Stimulated activated CD8-positive, alpha-beta memory T cell treated with anti-CD3 and anti-CD28 coated beads, Interleukin-2, amount 100 ng/mL, for 1 hour (primary cell): ENCODE data around the gene PODNL1.

Source experiments
- DNase-seq, 2 donors: peaks; one replicate each; pipeline ENCODE4 v3.0.0-alpha.2; 2020; ENCODE audit warnings: low read depth in 2 of 2

Gene PODNL1, protein sequence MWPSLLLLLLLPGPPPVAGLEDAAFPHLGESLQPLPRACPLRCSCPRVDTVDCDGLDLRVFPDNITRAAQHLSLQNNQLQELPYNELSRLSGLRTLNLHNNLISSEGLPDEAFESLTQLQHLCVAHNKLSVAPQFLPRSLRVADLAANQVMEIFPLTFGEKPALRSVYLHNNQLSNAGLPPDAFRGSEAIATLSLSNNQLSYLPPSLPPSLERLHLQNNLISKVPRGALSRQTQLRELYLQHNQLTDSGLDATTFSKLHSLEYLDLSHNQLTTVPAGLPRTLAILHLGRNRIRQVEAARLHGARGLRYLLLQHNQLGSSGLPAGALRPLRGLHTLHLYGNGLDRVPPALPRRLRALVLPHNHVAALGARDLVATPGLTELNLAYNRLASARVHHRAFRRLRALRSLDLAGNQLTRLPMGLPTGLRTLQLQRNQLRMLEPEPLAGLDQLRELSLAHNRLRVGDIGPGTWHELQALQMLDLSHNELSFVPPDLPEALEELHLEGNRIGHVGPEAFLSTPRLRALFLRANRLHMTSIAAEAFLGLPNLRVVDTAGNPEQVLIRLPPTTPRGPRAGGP

DNA sequence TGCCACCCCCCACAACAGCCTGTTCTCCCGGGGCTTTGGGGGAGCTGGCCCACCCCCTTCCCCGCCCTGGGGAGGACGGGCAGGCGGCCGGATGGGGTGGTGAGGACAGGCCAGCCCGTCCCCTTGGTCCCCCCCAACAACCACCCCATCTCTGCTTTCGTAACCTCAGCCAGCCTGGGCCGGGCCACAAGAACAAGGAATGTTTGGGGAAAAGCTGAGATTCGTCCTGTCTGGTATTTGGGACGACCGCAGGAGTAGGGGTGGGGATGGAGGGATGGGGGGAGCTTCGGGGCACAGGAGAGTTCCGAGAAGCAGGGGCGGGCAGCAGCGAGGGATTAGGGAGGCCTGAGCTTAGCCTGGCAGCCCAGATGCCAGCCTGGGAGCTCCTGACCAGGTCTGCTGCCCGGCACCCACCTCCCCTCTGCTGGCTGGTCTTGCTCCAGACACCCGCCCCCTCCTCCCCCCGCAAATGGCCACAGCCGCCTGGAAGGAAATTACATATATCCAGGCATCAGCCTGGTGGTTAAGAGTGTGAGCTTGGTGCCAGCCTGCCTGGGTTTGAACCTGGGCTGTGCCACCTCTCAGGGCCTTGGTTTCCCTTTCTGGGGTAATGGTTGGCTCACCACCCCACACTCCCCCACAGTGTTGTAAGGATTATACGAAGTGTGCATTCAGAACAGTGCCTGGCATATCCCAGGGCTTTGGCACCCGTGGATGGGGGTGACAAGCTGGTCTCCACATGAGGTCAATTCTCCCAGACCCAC lies at the start of gene PODNL1:
PODNL1 (minus strand) TSS at position 117 of the 764 bp plus-strand sequence. CDS start 236 bp downstream, outside the sequence.
- DNase-seq = no peak

DNA sequence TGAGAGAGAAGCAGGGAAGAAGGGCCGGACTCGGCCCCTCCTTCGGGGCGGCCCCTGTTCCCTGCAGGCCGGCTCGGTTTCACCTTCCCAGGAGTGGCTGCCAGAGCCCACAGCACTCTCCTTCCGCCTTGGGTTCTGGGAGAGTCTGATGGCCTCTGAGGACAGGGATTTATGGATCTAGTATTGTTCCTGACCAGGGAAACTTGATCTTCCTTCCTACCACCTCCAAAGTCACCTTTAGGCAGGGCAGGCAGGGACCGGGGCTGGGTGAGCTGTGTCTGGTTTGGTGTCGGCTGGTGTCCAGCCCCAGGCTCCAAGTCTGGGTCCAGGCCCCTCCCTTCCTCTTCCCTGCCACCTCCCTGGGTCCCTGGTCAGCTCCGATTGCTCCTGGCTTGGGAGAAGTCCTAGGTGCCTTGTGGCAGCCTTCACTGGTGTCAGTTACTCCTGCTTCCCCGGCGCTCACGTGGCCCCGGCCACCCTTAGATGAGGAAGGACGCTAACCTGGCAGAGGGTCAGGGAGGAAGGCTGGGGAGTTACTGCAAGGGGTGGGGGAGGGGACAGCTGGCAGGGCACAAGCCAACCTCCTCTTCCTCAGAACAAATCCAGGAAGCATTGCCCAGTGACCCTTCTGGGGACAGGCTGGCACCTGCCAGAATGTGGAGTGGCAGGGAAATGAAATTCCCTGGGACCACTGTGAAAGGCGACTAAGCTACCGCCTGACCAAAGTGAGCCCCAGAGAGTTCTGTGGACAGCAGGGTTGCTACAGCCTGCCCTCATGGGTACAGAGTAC lies 49.1 kb upstream of the PODNL1 start:
- no peak for DNase-seq

DNA sequence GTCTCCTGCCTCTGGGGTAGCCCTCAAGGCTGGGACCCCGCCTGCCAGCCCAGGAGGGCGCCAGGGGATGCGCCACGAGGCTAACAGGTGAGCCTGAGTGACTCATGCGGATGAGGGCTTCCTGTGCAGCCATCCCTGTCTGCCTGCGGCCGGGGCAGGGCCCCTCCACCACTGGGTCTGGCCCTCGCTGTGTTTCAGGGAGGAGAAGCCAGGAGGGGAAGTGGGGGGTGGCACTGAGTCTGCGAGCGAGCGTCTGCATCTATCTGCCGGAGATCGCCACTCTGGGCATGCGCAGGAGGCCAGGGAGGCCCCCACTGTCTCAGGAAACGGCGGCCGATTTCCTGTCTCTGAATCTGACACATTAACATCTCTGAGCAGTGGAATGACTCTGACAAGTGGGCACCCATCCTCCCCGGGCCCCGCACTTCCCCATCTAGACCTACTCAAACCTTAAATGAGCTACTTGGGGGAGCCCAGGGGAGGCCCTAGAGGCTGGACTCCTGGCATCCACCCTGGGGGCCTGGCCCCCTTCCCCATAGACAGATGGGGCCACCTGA lies 48.2 kb upstream of the PODNL1 start:
- peak; percentile 98 to 99 for DNase-seq

DNA sequence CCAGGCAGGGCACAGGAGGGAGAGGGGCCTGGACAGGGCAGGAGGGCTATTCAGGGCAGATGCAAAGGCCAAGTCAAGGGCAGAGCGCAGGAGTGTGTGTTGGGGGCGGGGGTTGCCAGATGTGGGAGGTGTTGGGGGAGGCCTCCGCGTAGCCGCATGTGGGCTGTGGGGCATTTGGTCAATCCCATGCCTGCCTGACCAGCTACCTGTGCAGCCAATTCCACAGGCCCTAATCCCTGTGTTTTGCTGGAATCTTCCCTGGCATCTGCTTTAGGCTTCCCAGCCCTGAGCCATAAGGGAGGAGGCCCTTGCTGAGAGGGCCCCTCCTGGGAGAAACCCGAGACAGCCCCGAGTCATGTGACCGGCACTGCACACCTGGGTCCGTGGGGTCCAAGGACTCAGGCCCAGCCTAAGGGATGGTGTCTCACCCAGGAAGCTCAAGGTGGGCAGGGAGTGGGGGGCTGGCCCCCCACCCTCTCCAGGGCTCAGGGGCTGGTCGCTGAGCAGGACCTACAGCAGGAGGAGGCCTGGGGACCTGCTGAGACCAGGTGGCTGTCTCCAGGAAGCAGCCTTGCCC lies 47.6 kb upstream of the PODNL1 start:
- DNase-seq = no peak

DNA sequence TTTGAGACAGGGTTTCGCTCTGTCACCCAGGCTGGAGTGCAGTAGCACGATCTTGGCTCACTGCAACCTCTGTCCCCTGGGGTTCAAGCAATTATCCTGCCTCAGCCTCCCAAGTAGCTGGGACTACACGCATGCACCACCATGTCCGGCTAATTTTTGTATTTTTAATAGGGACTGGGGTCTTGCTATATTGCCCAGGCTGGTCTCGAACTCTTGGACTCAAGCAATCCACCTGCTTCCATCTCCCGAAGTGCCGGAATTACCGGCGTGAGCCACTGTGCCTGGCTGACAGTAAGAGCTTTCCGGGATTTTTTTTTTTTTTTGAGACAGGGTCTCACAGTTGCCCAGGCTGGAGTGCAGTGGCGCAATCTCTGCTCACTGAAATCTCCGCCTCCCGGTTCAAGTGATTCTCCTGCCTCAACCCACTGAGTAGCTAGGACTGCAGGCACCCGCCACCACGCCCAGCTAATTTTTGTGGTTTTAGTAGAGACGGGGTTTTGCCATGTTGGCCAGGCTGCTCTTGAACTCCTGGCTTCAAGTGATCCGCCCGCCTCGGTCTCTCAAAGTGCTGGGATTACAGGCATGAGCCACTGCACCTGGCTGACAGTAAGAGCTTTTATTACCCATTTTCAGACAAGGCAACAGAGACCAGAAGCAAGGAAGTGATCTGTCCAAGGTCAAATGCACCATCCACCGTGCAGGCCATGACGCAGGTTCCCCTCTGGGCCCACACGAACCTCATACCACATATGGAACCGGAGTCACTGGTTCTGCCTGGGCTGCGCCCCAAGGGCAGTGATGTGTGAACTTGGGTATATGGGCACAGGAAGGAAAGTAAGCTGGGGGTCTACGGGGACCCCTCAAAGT lies 46.9 kb upstream of the PODNL1 start:
- DNase-seq = no peak

DNA sequence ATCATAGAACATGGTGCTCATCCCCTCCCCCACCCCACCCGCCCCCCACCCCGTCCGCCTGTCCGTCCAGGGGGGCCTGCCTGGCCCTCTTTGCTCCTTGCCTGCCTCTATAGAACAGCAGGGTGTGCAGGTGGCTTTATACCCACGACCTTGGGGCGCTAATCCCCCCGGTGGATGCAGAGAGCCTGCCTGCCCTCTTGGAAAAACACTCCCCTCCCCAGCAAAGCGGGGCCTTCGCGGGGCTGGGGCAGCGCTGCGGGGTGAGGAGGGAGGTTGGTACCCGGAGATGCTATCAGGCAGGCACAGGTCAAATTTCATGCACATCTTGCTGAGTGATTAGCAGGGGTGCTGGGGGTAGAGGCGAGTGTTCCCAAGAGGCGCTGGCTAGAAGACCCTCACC lies 46.0 kb upstream of the PODNL1 start:
- no peak for DNase-seq

DNA sequence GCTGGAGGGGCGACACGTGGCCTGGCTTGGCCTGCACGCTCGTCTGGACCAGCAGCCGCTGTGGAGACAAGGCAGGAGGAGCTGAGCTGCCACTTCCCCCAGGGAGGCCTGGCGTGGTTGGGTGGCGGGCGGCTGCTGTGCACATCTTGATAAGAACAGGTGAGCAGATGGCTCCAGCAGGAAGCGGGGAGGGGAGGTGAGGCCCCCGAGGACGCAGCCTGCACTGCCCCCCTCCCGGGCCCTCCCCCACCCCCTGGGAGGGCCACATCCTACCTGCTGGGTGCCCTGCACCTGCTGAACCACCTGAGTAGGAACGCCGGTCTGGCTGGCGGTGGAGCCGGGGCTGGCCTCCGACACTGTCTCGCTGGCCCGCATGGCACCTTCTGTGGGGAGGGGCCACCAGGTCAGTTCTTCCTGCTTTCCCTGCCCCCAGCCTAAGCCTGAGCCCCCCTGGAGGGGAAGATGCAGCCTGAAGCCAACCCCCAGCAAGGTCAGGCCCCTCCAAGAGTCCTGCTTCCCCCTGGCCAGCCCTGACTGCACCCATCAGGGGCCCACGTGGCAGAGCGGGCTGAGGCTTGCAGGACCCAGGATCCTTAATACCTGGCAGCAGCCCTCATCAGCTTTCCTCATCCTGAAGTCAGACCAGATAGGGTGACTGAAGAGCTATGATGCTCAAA lies 45.1 kb upstream of the PODNL1 start:
- no peak for DNase-seq

DNA sequence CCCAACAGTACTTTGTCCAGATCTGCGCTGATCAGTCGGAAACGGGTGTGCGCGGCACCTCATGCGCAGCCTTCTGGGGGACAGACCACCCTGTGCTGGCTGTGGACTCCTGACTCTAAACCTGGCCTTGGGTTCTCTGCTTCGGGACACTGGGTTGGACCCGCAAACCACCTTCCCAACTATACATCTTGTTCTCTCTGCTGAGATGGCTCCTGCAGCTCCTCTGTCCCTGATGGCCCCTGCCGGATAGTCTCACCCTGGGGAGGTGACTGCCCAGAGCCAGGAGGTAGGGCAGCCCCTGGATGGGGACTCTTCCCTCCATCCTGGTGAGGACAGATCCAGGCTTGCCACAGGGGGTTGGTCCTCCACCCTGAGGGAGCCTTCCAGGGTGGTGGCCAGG lies 44.6 kb upstream of the PODNL1 start:
- DNase-seq = no peak

DNA sequence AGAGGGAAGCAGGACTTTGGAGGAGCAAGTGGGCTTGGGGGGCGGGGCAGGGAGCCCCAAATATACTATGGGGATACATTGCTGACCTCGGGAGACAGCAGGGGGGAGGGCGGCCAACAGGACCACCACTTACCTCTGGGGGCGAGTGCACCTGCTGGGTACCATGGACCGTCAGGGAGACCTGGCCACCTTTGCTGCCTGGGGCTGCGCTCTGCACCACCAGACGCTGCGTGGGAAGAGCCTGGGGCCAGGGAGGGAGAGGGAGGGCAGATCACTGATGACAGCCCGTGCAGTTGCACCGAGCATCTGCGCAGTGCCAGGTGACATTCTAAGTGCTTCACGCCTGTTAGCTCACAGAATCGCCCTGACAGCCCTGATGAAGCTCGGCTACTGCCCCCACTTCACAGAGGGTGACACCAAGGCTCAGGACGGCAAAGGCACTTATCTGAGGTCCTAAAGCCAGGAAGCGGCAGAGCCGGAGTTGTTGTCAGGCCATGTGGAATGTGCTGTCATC lies 43.8 kb upstream of the PODNL1 start:
- DNase-seq = no peak

DNA sequence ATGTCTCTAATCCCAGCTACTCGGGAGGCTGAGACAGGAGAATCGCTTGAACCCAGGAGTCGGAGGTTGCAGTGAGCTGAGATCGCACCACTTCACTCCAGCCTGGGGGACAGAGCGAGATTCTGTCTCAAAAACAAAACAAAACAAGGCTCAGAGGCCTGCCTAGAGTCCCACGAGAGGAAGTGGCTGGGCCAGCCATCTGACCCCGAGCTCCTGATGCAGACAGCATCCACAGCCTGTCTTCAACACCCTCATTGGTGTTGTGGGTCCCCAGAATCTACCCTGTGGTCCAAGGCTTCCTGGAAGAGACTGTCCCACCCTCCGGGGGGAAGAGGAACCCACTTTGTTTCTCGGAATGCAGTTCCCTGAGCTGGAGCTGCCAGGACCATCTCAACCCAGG lies 43.2 kb upstream of the PODNL1 start:
- DNase-seq = no peak

DNA sequence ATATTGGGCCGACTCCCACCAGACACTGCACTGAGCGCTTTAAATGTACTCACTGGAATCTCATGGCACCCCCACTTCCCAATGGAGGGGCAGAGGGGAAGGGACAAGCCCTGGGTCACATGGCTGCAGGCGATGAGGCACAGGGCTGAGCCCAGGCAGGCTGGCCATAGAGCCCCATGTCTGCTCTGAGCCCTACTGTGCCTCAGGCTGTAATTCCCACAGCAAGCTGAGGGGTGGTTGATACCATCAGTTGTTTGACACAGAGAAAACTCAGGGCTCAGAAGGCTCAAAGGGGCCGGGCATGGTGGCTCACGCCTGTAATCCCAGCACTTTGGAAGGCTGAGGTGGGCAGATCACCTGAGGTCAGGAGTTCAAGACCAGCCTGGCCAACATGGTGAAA lies 42.8 kb upstream of the PODNL1 start:
- no peak for DNase-seq

DNA sequence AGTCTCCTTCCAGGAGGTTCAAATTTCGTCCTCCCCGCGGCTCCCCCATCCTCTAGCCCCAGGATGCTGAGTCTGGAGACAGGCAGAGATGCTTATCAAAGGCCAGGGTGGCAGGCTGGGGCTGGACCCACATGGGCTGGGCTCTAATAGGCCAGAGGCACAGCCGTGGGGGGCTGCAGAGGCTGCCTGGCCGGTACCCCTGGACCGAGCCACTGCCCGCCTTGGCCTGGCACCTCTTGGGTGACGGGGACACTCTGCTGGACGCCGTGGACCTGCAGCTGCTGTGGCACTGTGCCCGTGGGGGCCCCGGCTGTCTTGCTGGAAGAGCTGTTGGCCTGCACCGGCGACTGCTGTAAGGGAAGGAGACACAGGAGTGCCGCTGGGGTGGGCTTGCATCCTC lies 42.1 kb upstream of the PODNL1 start:
- DNase-seq = no peak

DNA sequence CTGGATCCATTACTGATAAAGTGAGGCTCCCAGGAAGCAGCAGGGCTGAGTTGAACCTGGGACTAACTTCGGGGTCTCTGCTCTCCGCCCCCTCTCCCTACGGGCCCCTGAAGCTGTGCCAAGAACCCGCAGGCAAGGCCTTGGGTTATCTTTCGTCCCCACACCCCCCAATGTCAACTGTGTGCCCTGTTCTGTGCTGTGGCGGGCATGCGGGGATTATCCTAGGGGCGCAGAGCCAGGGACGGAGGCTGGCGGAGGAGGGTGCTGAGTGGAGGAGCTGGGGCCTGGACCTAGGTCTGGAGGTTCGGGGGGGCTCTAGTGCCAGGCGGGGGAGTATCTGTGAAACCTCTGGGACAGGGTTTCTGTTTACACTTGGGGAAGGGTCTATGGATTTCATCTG lies 41.5 kb upstream of the PODNL1 start:
- no peak for DNase-seq

DNA sequence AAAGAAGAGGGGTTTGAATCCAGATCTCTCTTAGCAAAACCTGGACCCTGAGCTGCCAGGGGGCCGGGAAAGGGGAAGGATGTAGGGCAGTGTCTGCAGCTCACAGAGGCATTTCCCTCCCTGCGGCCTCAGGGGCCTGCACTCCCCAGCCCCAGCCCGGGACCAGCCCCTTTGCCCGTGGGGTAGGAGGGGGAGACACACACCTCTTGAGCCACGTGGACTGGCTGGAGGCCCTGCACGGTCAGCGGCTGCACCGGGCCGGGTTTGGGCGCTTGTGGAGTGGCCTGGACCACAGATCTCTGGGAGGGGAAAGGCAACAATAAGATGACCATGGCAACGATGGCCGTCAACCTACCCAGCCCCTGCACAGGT lies 41.0 kb upstream of the PODNL1 start:
- DNase-seq = no peak

DNA sequence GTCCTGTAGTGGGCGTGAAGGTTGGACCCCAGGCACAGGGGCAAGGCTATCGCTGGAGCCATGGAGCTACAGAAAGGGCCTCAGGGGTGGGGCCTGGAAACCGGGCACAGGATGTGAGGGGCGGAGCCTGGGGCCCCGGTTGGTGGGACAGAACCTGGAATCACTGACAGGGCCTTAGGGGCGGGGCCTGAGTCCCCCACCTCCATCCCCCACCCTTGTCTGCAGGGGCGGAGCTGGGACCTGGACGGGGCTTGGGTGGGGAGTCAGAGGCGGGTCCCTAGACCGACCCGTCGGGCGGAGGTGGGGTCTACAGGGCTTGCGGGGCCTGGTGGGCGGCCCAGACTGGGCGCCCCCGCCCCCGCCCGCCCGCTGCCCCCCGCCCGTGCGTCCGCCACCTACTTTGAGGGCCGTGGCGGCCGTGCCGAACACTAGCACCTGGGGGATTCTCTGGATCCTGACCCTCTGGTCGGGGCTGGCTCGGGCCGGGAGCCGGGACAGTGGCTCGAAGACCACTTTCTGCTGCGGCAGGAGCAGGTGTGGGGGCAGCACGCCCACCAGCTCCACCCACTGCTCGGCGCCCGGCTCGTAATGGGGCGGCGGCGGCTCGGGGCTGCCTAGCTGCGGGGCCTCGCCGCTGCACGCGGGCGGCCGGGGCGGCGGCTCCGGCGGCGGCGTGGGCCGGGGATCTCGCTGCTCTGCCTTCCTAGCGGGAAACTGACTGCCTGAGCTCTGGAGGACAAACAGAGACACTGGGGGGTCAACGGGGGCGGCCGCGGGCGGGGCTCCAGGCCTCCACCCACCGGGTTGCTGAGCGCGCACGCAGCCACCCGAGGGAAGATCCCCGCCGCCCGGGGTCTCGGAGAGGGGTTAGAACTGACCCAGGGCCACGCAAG lies 40.4 kb upstream of the PODNL1 start:
- DNase-seq = no peak

DNA sequence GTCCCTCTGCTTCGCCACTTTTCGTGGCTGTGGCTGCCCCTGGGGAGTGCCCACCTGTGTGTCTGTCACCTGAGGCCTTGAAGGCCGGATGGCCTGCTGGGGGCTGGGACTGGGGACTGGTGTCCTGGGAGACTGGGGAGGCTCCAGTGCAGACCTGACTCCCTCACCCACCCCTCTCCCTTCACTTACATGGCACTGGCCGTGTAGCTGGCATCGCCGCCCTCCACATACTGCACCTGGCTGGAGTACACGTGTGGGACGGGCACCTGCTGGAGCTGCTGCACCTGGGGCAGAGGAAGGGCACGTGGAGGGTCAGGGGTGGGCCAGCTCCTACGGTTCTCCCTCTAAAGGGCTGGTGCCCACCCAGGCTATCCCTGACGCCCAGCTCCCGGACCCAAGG lies 39.6 kb upstream of the PODNL1 start:
- no peak for DNase-seq

DNA sequence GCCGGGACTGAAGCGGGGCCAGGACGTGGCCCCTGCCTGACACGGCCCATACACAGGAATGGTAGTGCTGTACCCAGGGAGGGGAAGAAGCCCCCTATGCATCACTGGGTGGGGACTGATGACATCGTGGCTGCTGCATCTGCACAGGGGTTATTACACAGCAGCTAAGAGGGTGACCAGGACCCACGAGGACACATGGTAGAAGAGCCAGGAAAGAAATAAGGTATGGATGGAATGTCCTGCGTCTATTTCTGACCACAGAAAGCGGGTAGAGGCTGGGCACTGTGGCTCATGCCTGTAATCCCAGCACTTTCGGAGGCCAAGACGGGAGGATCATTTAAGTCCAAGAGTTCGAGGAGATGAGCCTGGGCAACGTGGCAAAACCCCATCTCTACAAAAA lies 38.2 kb upstream of the PODNL1 start:
- DNase-seq = no peak

DNA sequence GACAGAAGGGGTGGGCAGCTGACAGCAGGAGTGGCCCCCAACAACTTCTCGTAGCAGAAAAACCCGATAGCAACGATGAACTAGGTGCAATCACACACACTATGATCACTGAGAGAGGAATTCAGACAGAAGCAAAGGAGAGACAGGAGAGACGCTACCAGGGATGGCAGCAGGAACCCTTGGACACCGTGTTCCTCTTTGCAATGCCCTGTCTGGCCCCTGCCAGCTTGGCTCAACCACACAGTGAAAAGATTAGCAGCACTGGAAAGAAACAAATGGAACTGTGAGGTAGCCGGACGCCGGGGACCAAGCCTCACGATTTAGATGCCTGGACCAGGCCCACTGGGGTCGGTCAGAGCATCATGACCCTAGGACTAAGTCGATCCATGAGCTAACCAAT lies 37.7 kb upstream of the PODNL1 start:
- DNase-seq = no peak

DNA sequence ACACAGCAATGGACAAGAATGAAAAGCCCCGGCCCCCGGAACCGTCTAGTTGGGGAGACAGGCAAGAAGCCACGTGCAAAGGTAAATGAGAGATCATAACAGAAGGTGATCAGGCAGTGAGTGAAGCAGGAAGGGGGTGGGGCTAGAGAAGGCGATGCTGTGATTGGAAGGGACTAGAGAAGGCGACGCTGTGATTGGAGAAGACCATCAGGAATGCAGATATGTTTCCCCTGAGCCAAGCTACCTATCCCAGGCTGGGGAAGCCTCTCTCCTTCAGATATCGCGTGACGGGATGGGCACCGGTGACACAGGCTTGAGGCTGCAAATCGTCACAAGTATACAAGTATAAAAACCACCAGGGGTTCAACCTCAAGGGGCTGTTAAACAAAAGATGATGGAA lies 35.9 kb upstream of the PODNL1 start:
- DNase-seq = no peak
